K562 (cell line): ENCODE results near the gene B3GALNT1. TPM values are rescaled to one million over a fixed set of nuclear protein-coding genes. Genes with fewer than 3 reads are reported as not detected.
A peak's percentile ranks its signal among the peaks of the same experiment; 100 is the strongest.

Source experiments
- ATAC-seq: fragments of 200-7000 bp; cut with Tn5 transposase; 3 replicates; pipeline ENCODE4 v1.9.1; 2020; ENCODE audit warnings: moderate library complexity
- BruUV-seq: library from RNA; stranded (reverse); fragments of 400-500 nt; replicated peaks from 2 replicates; lab custom pipeline; 2021; lab: Mats Ljungman, UMichigan
- CTCF ChIA-PET: fragments of 300-600 bp; formaldehyde crosslinking; extraction: SDS; loops from one replicate; lab custom pipeline; 2021; ENCODE audit warnings: low intra/inter-chr PET ratio; lab: Yijun Ruan, JAX
- POLR2A ChIA-PET: fragments of 300-600, 350-650 bp; sonication (Branson Sonifier 250); formaldehyde crosslinking; extraction: SDS; loops from one replicate; lab custom pipeline; 2021; ENCODE audit warnings: antibody characterized with exemption, inconsistent platforms; lab: Yijun Ruan, JAX
- DNase-seq, 4 experiments: peaks; one replicate each; pipeline versions ENCODE4 v3.0.0 to v3.0.0-alpha.2; 2011 to 2018; ENCODE audit warnings: low spot score in 3 of 4, mixed read lengths in 3 of 4; ENCODE audit errors: extremely low read depth in 1 of 4
- FAIRE-seq: peaks from 2 replicates; lab custom pipeline; 2011; peaks lifted over from hg19 to GRCh38; lab: Jason Lieb, UNC
- H2AFZ ChIP-seq: 2 replicates; pipeline ENCODE4 v1.6.0; 2011; ENCODE audit warnings: low read depth, low read length, control low read depth, inconsistent platforms
- H3K27ac ChIP-seq: fragments of 200-600 bp; 3 replicates; pipeline ENCODE4 v1.8.0; 2011; ENCODE audit warnings: low read depth, mild to moderate bottlenecking, control low read depth, inconsistent platforms, low read length, moderate library complexity, mixed read lengths; ENCODE audit errors: extremely low read depth
- H3K27me3 ChIP-seq, 2 experiments: fragments of 300-600 bp in 1 of 2; 2 replicates in 1 of 2; 3 replicates in 1 of 2; pipeline versions ENCODE4 v1.6.0 to v1.8.0; 2011; ENCODE audit warnings: inconsistent platforms in 2 of 2, low read length in 2 of 2, mild to moderate bottlenecking in 1 of 2, mixed read lengths in 1 of 2, moderate library complexity in 1 of 2; ENCODE audit not compliant: control insufficient read depth in 2 of 2, insufficient read depth in 2 of 2
- H3K36me3 ChIP-seq: fragments of 300-600 bp; 3 replicates; pipeline ENCODE4 v1.8.0; 2011; ENCODE audit warnings: mild to moderate bottlenecking, low read length, inconsistent platforms; ENCODE audit not compliant: control insufficient read depth, insufficient read depth
- H3K4me1 ChIP-seq, 2 experiments: fragments of 200-600 bp in 1 of 2; replicated peaks in 1 of 2; 2 replicates in 1 of 2; 3 replicates in 1 of 2; pipeline versions ENCODE4 v1.5.1 to v1.8.0; 2011; ENCODE audit warnings: inconsistent platforms in 2 of 2, low read length in 2 of 2, mild to moderate bottlenecking in 1 of 2, mixed read lengths in 1 of 2, moderate library complexity in 1 of 2; ENCODE audit not compliant: control insufficient read depth in 2 of 2, insufficient read depth in 2 of 2
- H3K4me2 ChIP-seq: 2 replicates; pipeline ENCODE4 v1.6.1; 2011; ENCODE audit warnings: low read length, control low read depth, inconsistent platforms, mixed read lengths; ENCODE audit not compliant: insufficient read depth
- H3K4me3 ChIP-seq: fragments of 200-600 bp; sonication (generic), shearing (Covaris generic); 2 replicates; pipeline ENCODE4 v1.5.1; 2016; ENCODE audit warnings: control low read depth, inconsistent platforms
- H3K79me2 ChIP-seq: fragments of 200-600 bp; 3 replicates; pipeline ENCODE4 v1.8.0; 2011; ENCODE audit warnings: low read length, inconsistent platforms; ENCODE audit not compliant: control insufficient read depth, insufficient read depth
- H3K9ac ChIP-seq, 2 experiments: 2 replicates each; pipeline versions ENCODE4 v1.6.0 to v1.6.1; 2011; ENCODE audit warnings: low read depth in 2 of 2, low read length in 2 of 2, control low read depth in 1 of 2, inconsistent platforms in 1 of 2, mild to moderate bottlenecking in 1 of 2, mixed read lengths in 1 of 2; ENCODE audit not compliant: insufficient read depth in 1 of 2
- H3K9me1 ChIP-seq: one replicate; pipeline ENCODE4 v1.6.0; 2011; ENCODE audit warnings: inconsistent platforms, mild to moderate bottlenecking, low read length, moderate library complexity; ENCODE audit not compliant: control insufficient read depth, insufficient read depth
- H3K9me3 ChIP-seq: replicated peaks from 2 replicates; pipeline ENCODE4 v1.5.1; 2011; ENCODE audit warnings: low read depth, low read length, inconsistent platforms; ENCODE audit not compliant: control insufficient read depth, insufficient read depth
- H4K20me1 ChIP-seq: replicated peaks from 2 replicates; pipeline ENCODE4 v1.6.1; 2011; ENCODE audit warnings: low read length, inconsistent platforms, mixed read lengths; ENCODE audit not compliant: control insufficient read depth, insufficient read depth
- CREB1 ChIP-seq, 2 experiments: sonication (generic) in 1 of 2; formaldehyde crosslinking in 1 of 2; IDR thresholded peaks; 2 replicates each; pipeline versions ENCODE4 v1.6.1 to v1.8.0; 2012 to 2022; ENCODE audit warnings: inconsistent platforms in 1 of 2, mild to moderate bottlenecking in 1 of 2, missing genetic modification reagents in 1 of 2, moderate library complexity in 1 of 2
- FOXA1 ChIP-seq: fragments of 450-650 bp; IDR thresholded peaks from 2 replicates; pipeline ENCODE4 v1.6.1; 2016; ENCODE audit warnings: mild to moderate bottlenecking, borderline replicate concordance
- HNRNPL ChIP-seq: fragments of 200-400 bp; formaldehyde crosslinking; IDR thresholded peaks from 2 replicates; pipeline ENCODE4 v1.6.1; 2017; ENCODE audit warnings: low read depth, mild to moderate bottlenecking, low read length
- RBM25 ChIP-seq: fragments of 200-400 bp; formaldehyde crosslinking; IDR thresholded peaks from 2 replicates; pipeline ENCODE4 v1.6.1; 2018; ENCODE audit warnings: low read length, low read depth, moderate library complexity; ENCODE audit not compliant: severe bottlenecking
- TAF9B ChIP-seq: fragments of 450-650 bp; IDR thresholded peaks from 2 replicates; pipeline ENCODE4 v1.6.1; 2018; ENCODE audit warnings: mild to moderate bottlenecking; ENCODE audit not compliant: partially characterized antibody
- ZC3H4 ChIP-seq: sonication (generic); formaldehyde crosslinking; IDR thresholded peaks from 2 replicates; pipeline ENCODE4 v1.9.0; 2021; ENCODE audit warnings: missing genetic modification reagents, borderline replicate concordance
- ZFPM2 ChIP-seq: fragments of 250-450 bp; sonication (Bioruptor Pico); IDR thresholded peaks from 2 replicates; pipeline ENCODE4 v1.5.1; 2022; ENCODE audit warnings: mild to moderate bottlenecking
- ZNF551 ChIP-seq: fragments of 250-450 bp; sonication (Bioruptor Pico); IDR thresholded peaks from 2 replicates; pipeline ENCODE4 v1.5.0; 2021; ENCODE audit warnings: mild to moderate bottlenecking, moderate library complexity
- in situ Hi-C: fragments of 300-500 bp; cut with MboI; formaldehyde crosslinking; loops from 4 replicates; pipeline ENCODE4 v1.15.0; 2018; ENCODE audit warnings: inconsistent platforms, mixed read lengths
- intact Hi-C: fragments of 100-400 bp; cut with micrococcal nuclease; formaldehyde crosslinking; loops from 2 replicates; pipeline ENCODE4 v1.14.2; 2022
- polyA plus RNA-seq, 8 experiments: library from polyadenylated mRNA; depleted of rRNA in 4 of 8; stranded (reverse) in 5 of 8; unstranded in 3 of 8; fragments of >200 nt; fragmentation: Nextera tagmentation in 2 of 8; fragmentation: Illumina TruSeq in 1 of 8; extraction: Ambion mirVana in 2 of 8; extraction: Trizol in 1 of 8; gene quantifications; 2 replicates each; pipeline versions ENCODE4 v1.2.1 to v1.2.3, GENCODE V29; 2011 to 2014; ENCODE audit warnings: inconsistent platforms in 1 of 8, missing spikeins in 1 of 8
- total RNA-seq, 7 experiments: library from RNA; depleted of rRNA in 6 of 7; stranded (reverse); fragments of >200 nt in 6 of 7; fragmentation: Illumina TruSeq in 2 of 7; extraction: Trizol in 2 of 7; gene quantifications; 2 replicates each; pipeline versions ENCODE4 v1.2.1 to v1.2.3, GENCODE V29; 2011 to 2021; ENCODE audit warnings: low replicate concordance in 1 of 7

The B3GALNT1 gene
- total and polyA plus RNA-seq, 9 of the 15 experiments (the other 6 are each of a cell fraction or from before 2014, with no cell fraction given) = 0.53 to 2.0 (median 1.2) TPM

- TF ChIP-seq RBM25 = peak; percentile 25
- no peak for TF ChIP-seq HNRNPL
- no peak for TF ChIP-seq FOXA1
Measured at GRCh38 chr3:161096771-161097367, 8.3 kb downstream of the B3GALNT1 start (continued).

GRCh38 chr3:161093895-161094294 lies 11.3 kb downstream of the B3GALNT1 start:
- in situ Hi-C loops = no loop called here
- Histone ChIP-seq H3K27me3 (no peaks in the 10 kb centered on the region), H3K4me1 (no peaks in the 10 kb centered on the region), H2AFZ (no peak overlapping the region), H3K9me1 (no peaks in the 10 kb centered on the region), H3K79me2 (no peaks in the 10 kb centered on the region), H3K9me3 (no peaks in the 10 kb centered on the region), H3K4me2 (no peak overlapping the region), H4K20me1 (no peaks in the 10 kb centered on the region), H3K27ac (no peak overlapping the region), H3K9ac (no peak overlapping the region), H3K4me3 (no peak overlapping the region), H3K36me3 (no peaks in the 10 kb centered on the region)
- ChIA-PET POLR2A (no interaction called here), CTCF (no interaction called here)
- FAIRE-seq (no peak), DNase-seq (no peak), ATAC-seq (no peak)
- BruUV-seq = no TSS peak
- intact Hi-C loops = no loop called here
- TF ChIP-seq CREB1 (IDR thresholded peaks at IDR 0.05) = no peak
- TF ChIP-seq CREB1 (CRISPR knock-in tag; IDR thresholded peaks at IDR 0.05) = no peak
- TF ChIP-seq ZNF551 = no peak
- no peak for TF ChIP-seq TAF9B
- no peak for TF ChIP-seq ZFPM2 (CRISPR knock-in tag)
- TF ChIP-seq ZC3H4 (CRISPR knock-in tag) = no peak
